ENCODE results near the gene GAK. TPM values are rescaled to one million over a fixed set of nuclear protein-coding genes. Genes with fewer than 3 reads are reported as not detected.

The GAK gene
- polyA plus RNA-seq, 1 donor (not counting 4 experiments of a cell fraction or from before 2014, with no cell fraction given): 18.4 TPM

GRCh38 chr4:972651-973424, 40.7 kb upstream of the GAK start:
- TF ChIP-seq CTCF (optimal IDR thresholded peaks at IDR 0.05 in 1 of 3, IDR thresholded peaks at IDR 0.05 in 1 of 3, conservative IDR thresholded peaks at IDR 0.05 in 1 of 3; ENCODE audit: extremely low read depth in 1 of 3, insufficient read depth in 2 of 3, low read length in 3 of 3) (no peak), EZH2 (IDR thresholded peaks at IDR 0.05; ENCODE audit: low read length) (no peak)
- H3K9ac ChIP-seq (ENCODE audit: control insufficient read depth, extremely low read depth, insufficient read depth, low read length): peak overlapping the region; percentile 71
- H3K4me1 ChIP-seq (ENCODE audit: control insufficient read depth, extremely low read depth, insufficient read depth, low read length): peaks cover 19% of the 10 kb centered on the region
- H3K9me3 ChIP-seq (ENCODE audit: control insufficient read depth, low read depth, low read length): no peaks in the 10 kb centered on the region
- H3K27ac ChIP-seq (ENCODE audit: control insufficient read depth, insufficient read depth, low read length): no peak overlapping the region
- H3K27me3 ChIP-seq (ENCODE audit: control insufficient read depth, extremely low read depth, insufficient read depth, low read length): peaks cover 5% of the 10 kb centered on the region
- H3K4me2 ChIP-seq (ENCODE audit: control insufficient read depth, extremely low read depth, insufficient read depth, low read depth, low read length): peak overlapping the region; percentile 80
- DNase-seq (ENCODE audit: low read depth, low spot score) (no peak), FAIRE-seq (no peak)
- dilution Hi-C loops (cut with MboI; ENCODE audit: extremely low pct_ligation_motif_present, low sequenced_read_pairs): no loop called here
- no peaks in the 10 kb centered on the region for H3K79me2 ChIP-seq (ENCODE audit: control insufficient read depth, insufficient read depth, low read length)
- peaks cover 3% of the 10 kb centered on the region for H4K20me1 ChIP-seq (ENCODE audit: control insufficient read depth, extremely low read depth, insufficient read depth, low read length)
- peak overlapping the region; percentile 63 to 74 (median 71) for H3K4me3 ChIP-seq (ENCODE audit: control insufficient read depth in 2 of 3, extremely low read depth in 1 of 3, insufficient read depth in 2 of 3, low read depth in 1 of 3, low read length in 3 of 3)
- peaks cover 0 to 2% of the 10 kb centered on the region in 2 experiments for H3K36me3 ChIP-seq (ENCODE audit: control insufficient read depth in 2 of 2, extremely low read depth in 1 of 2, insufficient read depth in 2 of 2, low read length in 2 of 2)
- H3K9me1 ChIP-seq (ENCODE audit: control insufficient read depth, extremely low read depth, insufficient read depth, low read length): no peaks in the 10 kb centered on the region
- peak overlapping the region; percentile 49 for H2AFZ ChIP-seq (ENCODE audit: control insufficient read depth, low read length)

- Histone ChIP-seq H3K36me3 (ENCODE audit: control insufficient read depth in 2 of 2, extremely low read depth in 1 of 2, insufficient read depth in 2 of 2, low read length in 2 of 2) (peaks cover 0 to 2% of the 10 kb centered on the region in 2 experiments), H4K20me1 (ENCODE audit: control insufficient read depth, extremely low read depth, insufficient read depth, low read length) (peaks cover 3% of the 10 kb centered on the region), H3K79me2 (ENCODE audit: control insufficient read depth, insufficient read depth, low read length) (no peaks in the 10 kb centered on the region), H3K27ac (ENCODE audit: control insufficient read depth, insufficient read depth, low read length) (no peak overlapping the region), H3K9me1 (ENCODE audit: control insufficient read depth, extremely low read depth, insufficient read depth, low read length) (no peaks in the 10 kb centered on the region), H3K9ac (ENCODE audit: control insufficient read depth, extremely low read depth, insufficient read depth, low read length) (peak overlapping the region; percentile 71), H3K4me1 (ENCODE audit: control insufficient read depth, extremely low read depth, insufficient read depth, low read length) (peaks cover 19% of the 10 kb centered on the region), H3K4me3 (ENCODE audit: control insufficient read depth in 2 of 3, extremely low read depth in 1 of 3, insufficient read depth in 2 of 3, low read depth in 1 of 3, low read length in 3 of 3) (peak overlapping the region; percentile 63 to 74 (median 71)), H3K9me3 (ENCODE audit: control insufficient read depth, low read depth, low read length) (no peaks in the 10 kb centered on the region), H2AFZ (ENCODE audit: control insufficient read depth, low read length) (no peak overlapping the region), H3K4me2 (ENCODE audit: control insufficient read depth, extremely low read depth, insufficient read depth, low read depth, low read length) (peak overlapping the region; percentile 80), H3K27me3 (ENCODE audit: control insufficient read depth, extremely low read depth, insufficient read depth, low read length) (peaks cover 5% of the 10 kb centered on the region)
- no peak for DNase-seq (ENCODE audit: low read depth, low spot score)
- TF ChIP-seq CTCF (optimal IDR thresholded peaks at IDR 0.05 in 1 of 3, IDR thresholded peaks at IDR 0.05 in 1 of 3, conservative IDR thresholded peaks at IDR 0.05 in 1 of 3; ENCODE audit: extremely low read depth in 1 of 3, insufficient read depth in 2 of 3, low read length in 3 of 3): no peak
- no peak for TF ChIP-seq EZH2 (IDR thresholded peaks at IDR 0.05; ENCODE audit: low read length)
- dilution Hi-C loops (cut with MboI; ENCODE audit: extremely low pct_ligation_motif_present, low sequenced_read_pairs): no loop called here
- no peak for FAIRE-seq
Observed at GRCh38 chr4:971666-972500, 39.8 kb upstream of the GAK start.

All from keratinocyte (primary cell).